Measurements from ENCODE around the gene BLM. TPM values are rescaled to one million over a fixed set of nuclear protein-coding genes. Genes with fewer than 3 reads are reported as not detected.
"Not testable (repeated sequence)": the region's sequence is repeated elsewhere in the genome, so short reads cannot be mapped to it uniquely, and the experiment has no call there.

BLM gene
- total RNA-seq = 1 to 10 TPM in 2 of 4 donors, under 1 TPM in 2; 0.15 to 2.8 (median 1.4) TPM

- H3K4me3 ChIP-seq = peak within 1 kb of the TSS; percentile 71 to 72
- no peaks in the 10 kb centered on the region for H3K36me3 ChIP-seq
- H3K27me3 ChIP-seq = no peaks in the 10 kb centered on the region
- ATAC-seq = peak; percentile 100
- H3K4me1 ChIP-seq = peaks cover 0 to 18% (median 6%) of the 10 kb centered on the region in 3 donors
- TF ChIP-seq POLR2AphosphoS5 (IDR thresholded peaks at IDR 0.05) (peak; percentile 57), EP300 (IDR thresholded peaks at IDR 0.05) (no peak), POLR2A (IDR thresholded peaks at IDR 0.05) (peak in 1 of 2 donors; percentile 76)
- TF ChIP-seq, protein P1, sequence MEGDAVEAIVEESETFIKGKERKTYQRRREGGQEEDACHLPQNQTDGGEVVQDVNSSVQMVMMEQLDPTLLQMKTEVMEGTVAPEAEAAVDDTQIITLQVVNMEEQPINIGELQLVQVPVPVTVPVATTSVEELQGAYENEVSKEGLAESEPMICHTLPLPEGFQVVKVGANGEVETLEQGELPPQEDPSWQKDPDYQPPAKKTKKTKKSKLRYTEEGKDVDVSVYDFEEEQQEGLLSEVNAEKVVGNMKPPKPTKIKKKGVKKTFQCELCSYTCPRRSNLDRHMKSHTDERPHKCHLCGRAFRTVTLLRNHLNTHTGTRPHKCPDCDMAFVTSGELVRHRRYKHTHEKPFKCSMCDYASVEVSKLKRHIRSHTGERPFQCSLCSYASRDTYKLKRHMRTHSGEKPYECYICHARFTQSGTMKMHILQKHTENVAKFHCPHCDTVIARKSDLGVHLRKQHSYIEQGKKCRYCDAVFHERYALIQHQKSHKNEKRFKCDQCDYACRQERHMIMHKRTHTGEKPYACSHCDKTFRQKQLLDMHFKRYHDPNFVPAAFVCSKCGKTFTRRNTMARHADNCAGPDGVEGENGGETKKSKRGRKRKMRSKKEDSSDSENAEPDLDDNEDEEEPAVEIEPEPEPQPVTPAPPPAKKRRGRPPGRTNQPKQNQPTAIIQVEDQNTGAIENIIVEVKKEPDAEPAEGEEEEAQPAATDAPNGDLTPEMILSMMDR (IDR thresholded peaks at IDR 0.05) = peak in 3 of 4 experiments; percentile 38 to 79 (median 67)
- H3K27ac ChIP-seq = peak within 1 kb of the TSS; percentile 87 to 93 (median 89)
- WGBS, 2 donors (ENCODE audit: low coverage in 1 of 2) = 0% methylated on average over 2 to 5 of the region's 65 CpGs
- no peaks in the 10 kb centered on the region for H3K9me3 ChIP-seq
Observed at GRCh38 chr15:90716976-90717821, at the start of gene BLM. Gene BLM (plus strand): TSS chr15:90717346. CDS start chr15:90747393, 30,047 bp downstream.

GRCh38 chr15:90667755-90668345 is 49.3 kb upstream of the BLM start:
- H3K36me3 ChIP-seq, H3K4me3 ChIP-seq, H3K27me3 ChIP-seq, H3K27ac ChIP-seq, ATAC-seq, H3K9me3 ChIP-seq: not testable (repeated sequence)
- H3K4me1 ChIP-seq = peaks cover 0 to 16% (median 0%) of the 10 kb centered on the region in 3 donors
- 52 to 96% methylated on average over 2 to 6 of the region's 7 CpGs for WGBS, 2 donors (ENCODE audit: low coverage in 1 of 2)

GRCh38 chr15:90670631-90671030 is 46.5 kb upstream of the BLM start:
- H3K36me3 ChIP-seq, H3K9me3 ChIP-seq, ATAC-seq, H3K27ac ChIP-seq, H3K4me1 ChIP-seq, H3K27me3 ChIP-seq, H3K4me3 ChIP-seq: not testable (repeated sequence)
- WGBS, 2 donors (ENCODE audit: low coverage in 1 of 2) = 92 to 95% methylated on average over 7 to 8 of the region's 8 CpGs

GRCh38 chr15:90671216-90671615 is 45.9 kb upstream of the BLM start:
- Histone ChIP-seq H3K4me1 (peaks cover 0 to under 1% (median 0%) of the 10 kb centered on the region in 3 donors), H3K4me3 (no peak overlapping the region), H3K27me3 (no peaks in the 10 kb centered on the region), H3K27ac (no peak overlapping the region), H3K36me3 (no peaks in the 10 kb centered on the region), H3K9me3 (no peaks in the 10 kb centered on the region)
- ATAC-seq = no peak
- TF ChIP-seq POLR2AphosphoS5 (IDR thresholded peaks at IDR 0.05) = no peak
- no peak for TF ChIP-seq EP300 (IDR thresholded peaks at IDR 0.05)
- WGBS, 2 donors (ENCODE audit: low coverage in 1 of 2) = 77 to 85% methylated on average over 4 of the region's 4 CpGs

DNA sequence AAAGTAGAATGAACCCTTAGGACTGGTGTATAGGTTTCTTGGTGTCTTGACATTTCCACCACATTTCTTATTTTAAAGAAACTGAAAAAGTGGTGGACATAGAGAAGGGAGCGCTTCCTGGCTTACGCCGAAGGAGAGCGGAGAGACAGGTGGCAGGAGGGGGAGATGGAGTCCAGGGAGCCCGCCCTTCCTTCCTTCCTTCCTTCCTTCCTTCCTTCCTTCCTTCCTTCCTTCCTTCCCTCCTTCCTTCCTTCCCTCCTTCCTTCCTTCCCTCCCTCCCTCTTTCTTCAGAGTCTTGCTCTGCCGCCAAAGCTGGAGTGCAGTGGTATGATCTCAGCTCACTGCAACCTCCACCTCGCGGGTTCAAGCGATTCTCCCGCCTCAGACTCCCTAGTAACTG is 43.8 kb upstream of the BLM start:
- not testable (repeated sequence) for H3K4me3 ChIP-seq, ATAC-seq, H3K27me3 ChIP-seq, H3K36me3 ChIP-seq, H3K4me1 ChIP-seq, H3K27ac ChIP-seq, H3K9me3 ChIP-seq
- 95% methylated on average over 6 of the region's 10 CpGs; no CpG with 5 or more reads in 1 of the 2 donors for WGBS, 2 donors (ENCODE audit: low coverage in 1 of 2)

DNA sequence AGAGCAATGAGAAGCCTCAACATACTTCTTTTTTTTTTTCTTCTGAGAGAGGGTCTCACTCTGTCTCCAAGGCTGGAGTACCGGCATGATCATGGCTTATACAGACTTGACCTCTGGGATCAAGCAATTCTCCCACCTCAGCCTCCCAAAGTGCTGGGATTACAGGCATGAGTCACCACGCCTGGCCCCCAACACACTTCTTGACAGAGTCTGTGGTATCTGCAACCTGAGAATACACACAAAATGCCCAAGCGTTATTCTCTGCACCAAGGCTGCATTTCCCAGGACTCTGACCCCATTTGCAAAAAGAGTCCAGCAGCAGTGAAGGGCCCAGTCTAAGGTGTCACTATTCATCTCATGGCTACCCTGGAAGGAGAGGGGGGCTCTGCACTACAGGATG is 42.7 kb upstream of the BLM start:
- Histone ChIP-seq H3K4me1 (no peaks in the 10 kb centered on the region), H3K27ac (no peak overlapping the region), H3K9me3 (no peaks in the 10 kb centered on the region), H3K36me3 (no peaks in the 10 kb centered on the region), H3K4me3 (no peak overlapping the region), H3K27me3 (no peaks in the 10 kb centered on the region)
- no peak for ATAC-seq
- TF ChIP-seq, protein P1 (IDR thresholded peaks at IDR 0.05) = no peak
- TF ChIP-seq POLR2A (IDR thresholded peaks at IDR 0.05) = no peak
- no peak for TF ChIP-seq EP300 (IDR thresholded peaks at IDR 0.05)
- TF ChIP-seq POLR2AphosphoS5 (IDR thresholded peaks at IDR 0.05) = no peak
- 20 to 83% methylated on average over 1 to 3 of the region's 3 CpGs for WGBS, 2 donors (ENCODE audit: low coverage in 1 of 2)

DNA sequence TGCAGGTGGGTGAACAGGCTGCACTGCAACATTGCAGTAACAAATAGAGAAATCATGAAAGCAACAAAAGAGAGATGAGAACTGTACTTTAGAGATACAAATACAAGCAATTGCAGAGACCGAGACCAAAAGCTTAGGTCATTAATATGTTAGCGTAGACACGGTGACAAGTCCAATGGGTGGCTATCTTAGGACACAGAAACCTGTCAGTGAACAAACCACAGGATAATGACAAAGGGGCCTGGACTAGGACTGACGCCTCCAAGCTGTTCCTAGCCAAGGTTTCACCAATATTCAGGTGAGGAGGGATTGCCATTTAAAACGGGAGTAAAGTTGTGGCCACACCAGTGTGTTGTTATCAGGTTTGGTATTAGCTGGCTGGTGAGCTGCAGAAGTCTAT is 41.7 kb upstream of the BLM start:
- Histone ChIP-seq H3K4me3 (no peak overlapping the region), H3K36me3 (no peaks in the 10 kb centered on the region), H3K4me1 (peaks cover 0 to 4% (median 3%) of the 10 kb centered on the region in 3 donors), H3K27me3 (no peaks in the 10 kb centered on the region), H3K27ac (no peak overlapping the region), H3K9me3 (no peaks in the 10 kb centered on the region)
- ATAC-seq = no peak
- 80% methylated on average over 5 of the region's 5 CpGs; no CpG with 5 or more reads in 1 of the 2 donors for WGBS, 2 donors (ENCODE audit: low coverage in 1 of 2)
- TF ChIP-seq, protein P1 (IDR thresholded peaks at IDR 0.05) = no peak
- TF ChIP-seq POLR2AphosphoS5 (IDR thresholded peaks at IDR 0.05) = no peak
- TF ChIP-seq POLR2A (IDR thresholded peaks at IDR 0.05) = no peak
- no peak for TF ChIP-seq EP300 (IDR thresholded peaks at IDR 0.05)
